HepG2 (cell line): Measurements from ENCODE around the gene ZNF254.
"Not testable (repeated sequence)": the region's sequence is repeated elsewhere in the genome, so short reads cannot be mapped to it uniquely, and the experiment has no call there.

Experiments
- CREBL2 ChIP-seq: sonication (generic); formaldehyde crosslinking; IDR thresholded peaks from 2 replicates; pipeline ENCODE4 v1.8.1; 2023; ENCODE audit warnings: missing genetic modification reagents, mild to moderate bottlenecking, borderline replicate concordance
- CTCF ChIP-seq: sonication (generic); formaldehyde crosslinking; IDR thresholded peaks from 2 replicates; pipeline ENCODE4 v1.5.0; 2020; ENCODE audit warnings: mild to moderate bottlenecking, missing genetic modification reagents, moderate library complexity
- ZNF713 ChIP-seq: sonication (generic); formaldehyde crosslinking; IDR thresholded peaks from 2 replicates; pipeline ENCODE4 v1.4.0; 2020; ENCODE audit warnings: mild to moderate bottlenecking, missing genetic modification reagents

GRCh38 chr19:24100597-24100996, 13.6 kb downstream of the ZNF254 start:
- TF ChIP-seq CTCF, CREBL2, ZNF713 (CRISPR knock-in tag): not testable (repeated sequence)
